Gastroesophageal sphincter (tissue), 3 donors: ENCODE data around the gene PYURF.

Source experiments
- EP300 ChIP-seq: sonication (generic); formaldehyde crosslinking; IDR thresholded peaks from one replicate; pipeline ENCODE4 v1.6.1; 2017; ENCODE audit warnings: antibody characterized with exemption, mild to moderate bottlenecking
- POLR2A ChIP-seq, 2 donors: fragments of 450-650 bp; IDR thresholded peaks; one replicate each; pipeline ENCODE4 v1.6.1; 2017; ENCODE audit warnings: antibody characterized with exemption in 2 of 2, mild to moderate bottlenecking in 2 of 2, moderate library complexity in 1 of 2
- POLR2AphosphoS5 ChIP-seq: sonication (generic); formaldehyde crosslinking; IDR thresholded peaks from one replicate; pipeline ENCODE4 v1.6.1; 2017; ENCODE audit warnings: antibody characterized with exemption
- TF ChIP-seq, protein P1 (sequence below), 4 experiments: fragments of 200-600 bp in 2 of 4; fragments of 450-650 bp in 2 of 4; sonication (generic) in 1 of 4; IDR thresholded peaks; one replicate each; pipeline ENCODE4 v1.5.1; 2017 to 2019; ENCODE audit warnings: antibody characterized with exemption in 4 of 4, mild to moderate bottlenecking in 2 of 4, moderate library complexity in 2 of 4

DNA sequence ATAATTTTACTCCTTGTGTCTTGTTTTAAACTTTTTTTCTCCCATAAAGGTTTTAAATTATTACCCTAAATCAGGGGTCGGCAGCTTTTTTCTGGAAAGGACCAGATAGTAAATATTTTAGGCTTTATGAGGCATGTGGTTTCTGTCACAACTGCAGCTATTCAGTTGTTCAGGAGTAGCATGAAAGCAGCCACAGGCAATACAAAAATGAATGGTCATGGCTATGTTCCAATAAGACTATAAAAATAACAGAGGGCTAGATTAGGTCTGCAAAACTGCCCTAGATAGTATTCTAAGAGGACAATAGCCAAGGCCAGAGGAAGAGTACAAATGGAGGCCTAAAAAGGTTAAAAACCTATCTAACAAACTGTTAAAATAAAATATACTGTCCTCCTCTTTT, 42.0 kb downstream of the PYURF start:
- TF ChIP-seq POLR2AphosphoS5 (no peak), POLR2A (IDR thresholded peaks at IDR 0.05) (no peak), EP300 (no peak)
- TF ChIP-seq, protein P1, sequence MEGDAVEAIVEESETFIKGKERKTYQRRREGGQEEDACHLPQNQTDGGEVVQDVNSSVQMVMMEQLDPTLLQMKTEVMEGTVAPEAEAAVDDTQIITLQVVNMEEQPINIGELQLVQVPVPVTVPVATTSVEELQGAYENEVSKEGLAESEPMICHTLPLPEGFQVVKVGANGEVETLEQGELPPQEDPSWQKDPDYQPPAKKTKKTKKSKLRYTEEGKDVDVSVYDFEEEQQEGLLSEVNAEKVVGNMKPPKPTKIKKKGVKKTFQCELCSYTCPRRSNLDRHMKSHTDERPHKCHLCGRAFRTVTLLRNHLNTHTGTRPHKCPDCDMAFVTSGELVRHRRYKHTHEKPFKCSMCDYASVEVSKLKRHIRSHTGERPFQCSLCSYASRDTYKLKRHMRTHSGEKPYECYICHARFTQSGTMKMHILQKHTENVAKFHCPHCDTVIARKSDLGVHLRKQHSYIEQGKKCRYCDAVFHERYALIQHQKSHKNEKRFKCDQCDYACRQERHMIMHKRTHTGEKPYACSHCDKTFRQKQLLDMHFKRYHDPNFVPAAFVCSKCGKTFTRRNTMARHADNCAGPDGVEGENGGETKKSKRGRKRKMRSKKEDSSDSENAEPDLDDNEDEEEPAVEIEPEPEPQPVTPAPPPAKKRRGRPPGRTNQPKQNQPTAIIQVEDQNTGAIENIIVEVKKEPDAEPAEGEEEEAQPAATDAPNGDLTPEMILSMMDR (IDR thresholded peaks at IDR 0.05), result no peak
